Measurements from ENCODE around the gene MEGF8. TPM values are rescaled to one million over a fixed set of nuclear protein-coding genes. Genes with fewer than 3 reads are reported as not detected.
A peak's percentile ranks its signal among the peaks of the same experiment; 100 is the strongest.

The MEGF8 gene
- total and polyA plus RNA-seq, 2 of the 8 experiments (the other 6 are each of a cell fraction or from before 2014, with no cell fraction given), result 13.0 to 23.7 TPM

GRCh38 chr19:42423462-42424344 is 98.3 kb downstream of the MEGF8 start:
- POLR2A ChIA-PET (ENCODE audit: partially characterized antibody), result interaction anchor here (0.5 to 3.1 kb wide), 23 partner anchors 8 to 1898 kb away, joined by 3 to 24 read pairs (median 5); partner anchors contain the start of gene CXCL17
- peak overlapping the region; percentile 97 for H3K18ac ChIP-seq (ENCODE audit: extremely low read depth, low read length)
- no peaks in the 10 kb centered on the region for H3K79me1 ChIP-seq (ENCODE audit: low read depth, low read length)
- H3K4me3 ChIP-seq (ENCODE audit: extremely low read depth in 1 of 4, insufficient read depth in 2 of 4, low read depth in 3 of 4, low read length in 4 of 4), result peak overlapping the region; percentile 58 to 68 (median 64)
- H2BK120ac ChIP-seq (replicated peaks; ENCODE audit: low read depth, low read length), result no peak overlapping the region
- peak overlapping the region; percentile 77; the same call in 1 of the 2 replicates for H2BK12ac ChIP-seq (ENCODE audit: low read depth, low read length)
- peaks cover 7% of the 10 kb centered on the region; the same call in 1 of the 2 replicates for H3K23me2 ChIP-seq (ENCODE audit: low read depth, low read length)
- H3K36me3 ChIP-seq (ENCODE audit: control insufficient read depth in 2 of 4, insufficient read depth in 4 of 4, low read length in 3 of 4), result no peaks in the 10 kb centered on the region
- H3K4me1 ChIP-seq (replicated peaks in 1 of 4; ENCODE audit: control insufficient read depth in 3 of 4, insufficient read depth in 4 of 4, low read length in 3 of 4), result peaks cover 0 to 13% (median 4%) of the 10 kb centered on the region in 4 experiments; a peak in 5 of 7 replicates
- H2BK15ac ChIP-seq (ENCODE audit: low read length), result peak overlapping the region; percentile 8; the same call in 1 of the 2 replicates
- H3K79me2 ChIP-seq (ENCODE audit: control insufficient read depth in 1 of 2, insufficient read depth in 2 of 2, low read length in 2 of 2), result no peaks in the 10 kb centered on the region
- H2AK5ac ChIP-seq (ENCODE audit: low read depth, low read length), result no peak overlapping the region
- H3K56ac ChIP-seq (replicated peaks; ENCODE audit: insufficient read length, low read depth, low read length), result no peak overlapping the region
- peak overlapping the region; percentile 47; the same call in 1 of the 2 replicates for H4K8ac ChIP-seq (ENCODE audit: extremely low read depth, insufficient read depth, low read length)
- no peak overlapping the region; the same call in 1 of the 2 replicates for H2AFZ ChIP-seq (ENCODE audit: low read length)
- no peak overlapping the region for H3K4ac ChIP-seq (replicated peaks; ENCODE audit: insufficient read length, low read depth, low read length)
- peaks cover 13 to 41% (median 35%) of the 10 kb centered on the region in 4 experiments for H3K27me3 ChIP-seq (replicated peaks in 1 of 4; ENCODE audit: control insufficient read depth in 3 of 4, extremely low read depth in 1 of 4, insufficient read depth in 3 of 4, low read length in 3 of 4)
- CTCF ChIA-PET (ENCODE audit: partially characterized antibody), result interaction anchor here (0.8 to 10.3 kb wide), 14 partner anchors 8 to 432 kb away, joined by 3 to 101 read pairs (median 4); partner anchors contain the start of gene CXCL17
- 7% methylated on average over 64 of the region's 65 CpGs; no CpG with 5 or more reads in 1 of the 2 experiments for WGBS, 2 experiments (ENCODE audit: extremely low coverage in 1 of 2, insufficient coverage in 1 of 2, insufficient read length in 1 of 2, insufficient replicate concordance in 2 of 2, low coverage in 1 of 2, low lambda C conversion rate in 2 of 2, missing lambda C conversion rate in 1 of 2)
- peak overlapping the region; percentile 86 for H4K91ac ChIP-seq (replicated peaks; ENCODE audit: insufficient read length, low read length)
- DNase-seq (ENCODE audit: low read depth in 1 of 2, low spot score in 2 of 2), result peak in 1 of 2 experiments; percentile 96
- peaks cover 4 to 9% of the 10 kb centered on the region in 2 experiments for H3K9me3 ChIP-seq (ENCODE audit: insufficient read depth in 2 of 2, low read depth in 1 of 2, low read length in 1 of 2)
- H4K20me1 ChIP-seq (replicated peaks in 1 of 2; ENCODE audit: control insufficient read depth in 1 of 2, insufficient read depth in 2 of 2, low read length in 2 of 2), result peaks cover 7 to 16% of the 10 kb centered on the region in 2 experiments
- H3K4me2 ChIP-seq (ENCODE audit: insufficient read depth in 1 of 2, low read depth in 2 of 2, low read length in 2 of 2), result peak overlapping the region; percentile 77 to 89
- H4K5ac ChIP-seq (ENCODE audit: insufficient read length, low read depth, low read length), result peak overlapping the region; percentile 69
- H2BK5ac ChIP-seq (ENCODE audit: low read depth, low read length), result 0 out of 2 replicates have a peak overlapping the region, but pooled peaks have one; percentile 24
- no peak overlapping the region for H3K14ac ChIP-seq (ENCODE audit: insufficient read length)
- peak overlapping the region in 2 of 4 experiments; percentile 63 to 64; a peak in 4 of 7 replicates for H3K9ac ChIP-seq (replicated peaks in 1 of 4; ENCODE audit: extremely low read depth in 1 of 4, low read depth in 3 of 4, low read length in 3 of 4)
- no peak overlapping the region for H3K23ac ChIP-seq (ENCODE audit: insufficient read length)
- peak overlapping the region; percentile 57; the same call in 1 of the 2 replicates for H2BK20ac ChIP-seq (ENCODE audit: low read length)
- 0 out of 2 replicates have a peak overlapping the region, but pooled peaks have one; percentile 34 for H3K27ac ChIP-seq (ENCODE audit: low read depth, low read length)
- FAIRE-seq, result no peak
- TF ChIP-seq NANOG (IDR thresholded peaks at IDR 0.05; ENCODE audit: insufficient read depth, low read depth, low read length, poor library complexity, severe bottlenecking) (no peak), CEBPB (IDR thresholded peaks at IDR 0.05; ENCODE audit: low read depth, low read length) (peak; percentile 81), SP1 (IDR thresholded peaks at IDR 0.05; ENCODE audit: low read depth, low read length) (peak; percentile 89; the same call in 1 of the 2 replicates), ASH2L (IDR thresholded peaks at IDR 0.05; ENCODE audit: low read length) (peak; percentile 11), PHF8 (conservative IDR thresholded peaks at IDR 0.05; ENCODE audit: low read depth, low read length) (peak; percentile 80), TAF7 (optimal IDR thresholded peaks at IDR 0.05; ENCODE audit: borderline replicate concordance, low read depth, low read length) (peak; percentile 57), RXRA (IDR thresholded peaks at IDR 0.05; ENCODE audit: insufficient read depth, low read depth, low read length) (no peak), TAF1 (IDR thresholded peaks at IDR 0.05; ENCODE audit: low read depth, low read length) (peak; percentile 73; the same call in 1 of the 2 replicates)
- TF ChIP-seq, protein P1, sequence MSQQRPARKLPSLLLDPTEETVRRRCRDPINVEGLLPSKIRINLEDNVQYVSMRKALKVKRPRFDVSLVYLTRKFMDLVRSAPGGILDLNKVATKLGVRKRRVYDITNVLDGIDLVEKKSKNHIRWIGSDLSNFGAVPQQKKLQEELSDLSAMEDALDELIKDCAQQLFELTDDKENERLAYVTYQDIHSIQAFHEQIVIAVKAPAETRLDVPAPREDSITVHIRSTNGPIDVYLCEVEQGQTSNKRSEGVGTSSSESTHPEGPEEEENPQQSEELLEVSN (IDR thresholded peaks at IDR 0.05), result peak; percentile 100
